GM12872 (cell line): ENCODE results near the gene AHRR.

Experiments used
- CTCF ChIP-seq: IDR thresholded peaks from 3 replicates; pipeline ENCODE4 v1.5.1; 2011; ENCODE audit warnings: low read depth, mild to moderate bottlenecking, low read length, moderate library complexity; ENCODE audit not compliant: insufficient read depth

Gene AHRR

GRCh38 chr5:334903-335739, 13.6 kb downstream of the AHRR start:
- no peak for TF ChIP-seq CTCF

- no peak for TF ChIP-seq CTCF
These were observed 14.2 kb downstream of the AHRR start for GRCh38 chr5:335740-336038.

- TF ChIP-seq CTCF: 0 out of 3 replicates have a peak, but pooled peaks have one; percentile 17
These were observed 16.1 kb downstream of the AHRR start for GRCh38 chr5:337563-338130.

GRCh38 chr5:342501-343460, 21.3 kb downstream of the AHRR start:
- no peak for TF ChIP-seq CTCF

- TF ChIP-seq CTCF: no peak
These were observed 22.2 kb downstream of the AHRR start for GRCh38 chr5:343461-344401.

- TF ChIP-seq CTCF: no peak
These were observed 23.2 kb downstream of the AHRR start for GRCh38 chr5:344668-345067.
